Adrenal gland (tissue), 5 donors: ENCODE results near the gene CYP8B1.
A peak's percentile ranks its signal among the peaks of the same experiment; 100 is the strongest.

Source experiments
- POLR2A ChIP-seq, 2 donors: fragments of 450-650 bp; IDR thresholded peaks; one replicate each; pipeline ENCODE4 v1.6.1; 2017; ENCODE audit warnings: antibody characterized with exemption in 2 of 2, mild to moderate bottlenecking in 2 of 2, moderate library complexity in 1 of 2
- TF ChIP-seq, protein P1 (sequence below), 6 experiments: fragments of 450-650 bp in 4 of 6; fragments of 200-600 bp in 2 of 6; sonication (generic) in 1 of 6; IDR thresholded peaks; 1 replicate in 5 of 6; 2 replicates in 1 of 6; pipeline versions ENCODE4 v1.5.1 to v1.8.0; 2016 to 2021; ENCODE audit warnings: antibody characterized with exemption in 6 of 6, mild to moderate bottlenecking in 2 of 6, moderate library complexity in 1 of 6
- donor health status: DM: no; HTN: no; CAD: no.

DNA sequence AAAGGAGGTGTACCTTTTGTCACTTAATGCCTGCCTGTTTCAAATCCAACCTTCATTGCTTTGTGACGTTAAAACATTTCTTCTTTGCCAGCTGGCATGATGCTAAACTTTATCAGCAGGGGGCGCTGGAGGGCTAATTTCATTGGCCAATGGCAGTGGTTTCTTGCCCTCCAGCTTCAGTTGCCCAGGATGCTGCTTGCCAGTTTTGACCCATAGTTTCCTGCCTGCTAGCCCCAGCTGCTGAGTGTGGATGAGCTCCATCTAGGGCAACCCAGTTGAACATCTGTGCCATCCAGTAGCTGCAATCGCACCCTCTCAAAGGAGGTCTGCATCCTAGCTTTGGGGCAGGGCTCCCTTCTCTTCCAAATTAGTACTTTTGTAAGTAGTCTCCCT, 44.4 kb downstream of the CYP8B1 start:
- TF ChIP-seq, protein P1, sequence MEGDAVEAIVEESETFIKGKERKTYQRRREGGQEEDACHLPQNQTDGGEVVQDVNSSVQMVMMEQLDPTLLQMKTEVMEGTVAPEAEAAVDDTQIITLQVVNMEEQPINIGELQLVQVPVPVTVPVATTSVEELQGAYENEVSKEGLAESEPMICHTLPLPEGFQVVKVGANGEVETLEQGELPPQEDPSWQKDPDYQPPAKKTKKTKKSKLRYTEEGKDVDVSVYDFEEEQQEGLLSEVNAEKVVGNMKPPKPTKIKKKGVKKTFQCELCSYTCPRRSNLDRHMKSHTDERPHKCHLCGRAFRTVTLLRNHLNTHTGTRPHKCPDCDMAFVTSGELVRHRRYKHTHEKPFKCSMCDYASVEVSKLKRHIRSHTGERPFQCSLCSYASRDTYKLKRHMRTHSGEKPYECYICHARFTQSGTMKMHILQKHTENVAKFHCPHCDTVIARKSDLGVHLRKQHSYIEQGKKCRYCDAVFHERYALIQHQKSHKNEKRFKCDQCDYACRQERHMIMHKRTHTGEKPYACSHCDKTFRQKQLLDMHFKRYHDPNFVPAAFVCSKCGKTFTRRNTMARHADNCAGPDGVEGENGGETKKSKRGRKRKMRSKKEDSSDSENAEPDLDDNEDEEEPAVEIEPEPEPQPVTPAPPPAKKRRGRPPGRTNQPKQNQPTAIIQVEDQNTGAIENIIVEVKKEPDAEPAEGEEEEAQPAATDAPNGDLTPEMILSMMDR (IDR thresholded peaks at IDR 0.05) = peak; percentile 69 to 84 (median 80)
- TF ChIP-seq POLR2A (IDR thresholded peaks at IDR 0.05) = no peak
